Rectal smooth muscle tissue (tissue), 1 donor: Measurements from ENCODE around the gene AJM1.
A peak's percentile ranks its signal among the peaks of the same experiment; 100 is the strongest.
"Not testable (repeated sequence)": the region's sequence is repeated elsewhere in the genome, so short reads cannot be mapped to it uniquely, and the experiment has no call there.

Experiments used
- H3K27ac ChIP-seq: one replicate; pipeline ENCODE4 v1.7.0; 2013; ENCODE audit warnings: low read depth, low read length, inconsistent platforms
- H3K27me3 ChIP-seq: one replicate; pipeline ENCODE4 v1.7.0; 2013; ENCODE audit warnings: low read length; ENCODE audit not compliant: control insufficient read depth, insufficient read depth
- H3K36me3 ChIP-seq: one replicate; pipeline ENCODE4 v1.7.0; 2013; ENCODE audit warnings: low read length; ENCODE audit not compliant: control insufficient read depth, insufficient read depth
- H3K4me1 ChIP-seq: one replicate; pipeline ENCODE4 v1.7.0; 2013; ENCODE audit warnings: low read length; ENCODE audit not compliant: control insufficient read depth, insufficient read depth
- H3K4me3 ChIP-seq: one replicate; pipeline ENCODE4 v1.7.0; 2013; ENCODE audit warnings: low read length
- H3K9ac ChIP-seq: one replicate; pipeline ENCODE4 v1.7.0; 2013; ENCODE audit warnings: low read length

AJM1 gene

DNA sequence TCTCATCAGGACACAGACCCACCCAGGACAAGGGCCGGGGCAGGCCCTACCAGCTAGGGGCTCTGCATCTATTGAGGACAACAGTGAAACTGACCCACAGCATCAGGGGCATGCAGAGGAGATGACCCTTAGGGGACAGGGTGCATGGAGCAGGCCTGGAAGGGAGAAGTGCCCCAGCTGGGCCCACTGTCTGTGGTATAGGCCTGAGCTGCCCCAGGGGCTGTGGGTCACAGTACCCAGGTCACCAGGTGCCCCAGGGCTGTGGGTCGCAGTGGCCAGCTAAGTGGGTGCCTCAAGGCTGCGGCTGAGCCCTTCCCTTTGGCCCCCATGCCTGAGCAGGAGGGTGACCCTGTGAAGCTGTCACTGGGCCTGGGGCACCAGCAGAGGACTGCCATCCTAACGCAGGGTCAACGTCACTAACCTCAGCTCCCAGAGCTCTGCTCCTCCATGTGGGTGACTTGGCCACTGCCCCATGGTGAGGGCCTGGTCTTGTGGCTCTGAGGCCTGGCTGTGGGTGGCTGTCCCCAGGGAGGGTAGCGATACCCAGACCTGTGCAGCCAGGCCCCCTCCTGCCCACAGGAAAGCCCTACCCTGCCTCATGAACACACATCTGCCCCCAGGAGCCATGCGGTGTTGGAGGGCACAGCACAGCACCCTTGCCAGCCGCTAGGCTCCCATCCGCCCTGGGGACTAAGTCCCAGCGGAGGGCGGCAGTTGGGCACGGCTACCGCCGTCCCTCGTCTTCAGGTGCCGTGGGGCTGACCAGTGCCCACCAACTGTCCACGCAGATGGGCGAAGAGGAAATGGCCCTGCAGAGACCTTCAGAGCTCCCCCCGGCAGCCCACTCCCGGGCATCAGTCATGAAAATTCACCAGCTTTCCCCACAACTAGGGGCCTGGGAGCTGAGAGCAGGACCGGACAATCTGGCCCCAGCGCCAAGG is 18.9 kb downstream of the AJM1 start:
- Histone ChIP-seq H3K4me3 (no peak overlapping the region), H3K4me1 (peaks cover 10% of the 10 kb centered on the region), H3K27me3 (no peaks in the 10 kb centered on the region), H3K9ac (no peak overlapping the region), H3K36me3 (peaks cover 16% of the 10 kb centered on the region), H3K27ac (no peak overlapping the region)

- H3K27ac ChIP-seq: no peak overlapping the region
- H3K27me3 ChIP-seq: no peaks in the 10 kb centered on the region
- peaks cover 10% of the 10 kb centered on the region for H3K4me1 ChIP-seq
These were observed 19.7 kb downstream of the AJM1 start for GRCh38 chr9:136861874-136862457.

GRCh38 chr9:136862849-136863622 is 20.8 kb downstream of the AJM1 start:
- Histone ChIP-seq H3K9ac (no peak overlapping the region), H3K4me3 (no peak overlapping the region), H3K27ac (no peak overlapping the region), H3K27me3 (no peaks in the 10 kb centered on the region), H3K36me3 (peaks cover 16% of the 10 kb centered on the region), H3K4me1 (peaks cover 10% of the 10 kb centered on the region)

More at GRCh38 chr9:136861874-136862457, 19.7 kb downstream of the AJM1 start:
- Histone ChIP-seq H3K36me3 (peaks cover 16% of the 10 kb centered on the region), H3K4me3 (no peak overlapping the region), H3K9ac (no peak overlapping the region)

GRCh38 chr9:136863623-136864273 is 21.5 kb downstream of the AJM1 start:
- no peak overlapping the region for H3K4me3 ChIP-seq
- no peak overlapping the region for H3K27ac ChIP-seq
- H3K9ac ChIP-seq: no peak overlapping the region
- no peaks in the 10 kb centered on the region for H3K27me3 ChIP-seq
- peaks cover 16% of the 10 kb centered on the region for H3K36me3 ChIP-seq
- peaks cover 10% of the 10 kb centered on the region for H3K4me1 ChIP-seq

GRCh38 chr9:136865041-136865767 is 22.9 kb downstream of the AJM1 start:
- peaks cover 6% of the 10 kb centered on the region for H3K4me1 ChIP-seq
- no peaks in the 10 kb centered on the region for H3K27me3 ChIP-seq
- H3K27ac ChIP-seq: no peak overlapping the region
- peaks cover 16% of the 10 kb centered on the region for H3K36me3 ChIP-seq
- peak overlapping the region; percentile 87 for H3K4me3 ChIP-seq
- no peak overlapping the region for H3K9ac ChIP-seq

- H3K4me1 ChIP-seq: peaks cover 6% of the 10 kb centered on the region
- peak overlapping the region; percentile 94 for H3K27ac ChIP-seq
- H3K27me3 ChIP-seq: no peaks in the 10 kb centered on the region
- H3K4me3 ChIP-seq: peak overlapping the region; percentile 87
- H3K9ac ChIP-seq: peak overlapping the region; percentile 88
- H3K36me3 ChIP-seq: peaks cover 16% of the 10 kb centered on the region
These were observed 23.5 kb downstream of the AJM1 start for GRCh38 chr9:136865768-136866103.

DNA sequence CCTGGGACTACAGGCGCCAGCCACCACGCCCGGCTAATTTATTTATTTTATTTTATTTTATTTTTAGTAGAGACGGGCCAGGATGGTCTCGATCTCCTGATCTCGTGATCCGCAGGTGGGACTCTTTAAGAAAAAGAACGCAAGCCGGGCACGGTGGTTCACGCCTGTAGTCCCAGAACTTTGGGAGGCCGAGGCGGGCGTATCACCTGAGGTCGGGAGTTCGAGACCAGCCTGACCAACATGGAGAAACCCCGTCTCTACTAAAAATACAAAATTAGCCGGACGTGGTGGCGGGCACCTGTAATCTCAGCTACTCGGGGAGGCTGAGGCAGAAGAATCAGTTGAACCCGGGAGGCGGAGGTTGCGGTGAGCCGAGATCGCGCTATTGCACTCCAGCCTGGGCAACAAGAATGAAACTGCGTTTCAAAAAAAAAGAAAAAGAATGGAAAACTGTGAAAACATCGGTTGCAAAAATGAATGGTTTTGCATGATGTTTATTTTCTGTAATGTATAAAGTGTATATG is 24.7 kb downstream of the AJM1 start:
- H3K4me3 ChIP-seq: peak overlapping the region; percentile 48
- H3K4me1 ChIP-seq, H3K27me3 ChIP-seq, H3K9ac ChIP-seq: not testable (repeated sequence)
- H3K27ac ChIP-seq: peak overlapping the region; percentile 94
- peaks cover 13% of the 10 kb centered on the region for H3K36me3 ChIP-seq

- Histone ChIP-seq H3K4me3 (no peak overlapping the region), H3K9ac (no peak overlapping the region), H3K27me3 (no peaks in the 10 kb centered on the region), H3K27ac (no peak overlapping the region), H3K4me1 (peaks cover 6% of the 10 kb centered on the region), H3K36me3 (peaks cover 8% of the 10 kb centered on the region)
These were observed 25.2 kb downstream of the AJM1 start for GRCh38 chr9:136867480-136867879.

DNA sequence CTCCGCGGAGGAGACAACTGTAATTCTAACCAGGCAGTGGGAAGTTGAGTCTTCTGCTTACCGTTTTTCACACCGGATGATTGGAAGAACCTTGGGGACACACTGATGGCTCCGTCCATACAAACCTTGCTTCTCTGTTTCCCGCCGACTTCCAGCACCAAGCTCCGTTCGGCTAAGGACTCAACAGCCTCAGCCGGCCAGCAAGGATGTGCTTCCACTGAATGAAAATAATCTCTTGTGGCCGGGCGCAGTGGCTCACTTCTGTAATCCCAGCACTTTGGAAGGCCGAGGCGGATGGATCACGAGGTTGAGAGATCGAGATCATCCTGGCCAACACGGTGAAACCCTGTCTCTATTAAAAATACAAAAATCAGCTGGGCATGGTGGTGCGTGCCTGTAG is 25.6 kb downstream of the AJM1 start:
- no peaks in the 10 kb centered on the region for H3K27me3 ChIP-seq
- H3K27ac ChIP-seq: no peak overlapping the region
- no peak overlapping the region for H3K9ac ChIP-seq
- H3K36me3 ChIP-seq: peaks cover 5% of the 10 kb centered on the region
- H3K4me1 ChIP-seq: peaks cover 6% of the 10 kb centered on the region
- H3K4me3 ChIP-seq: no peak overlapping the region

- H3K4me3 ChIP-seq: no peak overlapping the region
These were observed 26.4 kb downstream of the AJM1 start for GRCh38 chr9:136868644-136869043.

GRCh38 chr9:136869611-136870010 is 27.3 kb downstream of the AJM1 start:
- H3K36me3 ChIP-seq, H3K9ac ChIP-seq, H3K4me1 ChIP-seq, H3K27ac ChIP-seq, H3K4me3 ChIP-seq, H3K27me3 ChIP-seq: not testable (repeated sequence)

More at GRCh38 chr9:136868644-136869043, 26.4 kb downstream of the AJM1 start:
- Histone ChIP-seq H3K27me3 (no peaks in the 10 kb centered on the region), H3K4me1 (peaks cover 6% of the 10 kb centered on the region), H3K36me3 (peaks cover 3% of the 10 kb centered on the region), H3K9ac (no peak overlapping the region), H3K27ac (no peak overlapping the region)
